ENCODE results near the gene LYL1.

LYL1 gene

DNA sequence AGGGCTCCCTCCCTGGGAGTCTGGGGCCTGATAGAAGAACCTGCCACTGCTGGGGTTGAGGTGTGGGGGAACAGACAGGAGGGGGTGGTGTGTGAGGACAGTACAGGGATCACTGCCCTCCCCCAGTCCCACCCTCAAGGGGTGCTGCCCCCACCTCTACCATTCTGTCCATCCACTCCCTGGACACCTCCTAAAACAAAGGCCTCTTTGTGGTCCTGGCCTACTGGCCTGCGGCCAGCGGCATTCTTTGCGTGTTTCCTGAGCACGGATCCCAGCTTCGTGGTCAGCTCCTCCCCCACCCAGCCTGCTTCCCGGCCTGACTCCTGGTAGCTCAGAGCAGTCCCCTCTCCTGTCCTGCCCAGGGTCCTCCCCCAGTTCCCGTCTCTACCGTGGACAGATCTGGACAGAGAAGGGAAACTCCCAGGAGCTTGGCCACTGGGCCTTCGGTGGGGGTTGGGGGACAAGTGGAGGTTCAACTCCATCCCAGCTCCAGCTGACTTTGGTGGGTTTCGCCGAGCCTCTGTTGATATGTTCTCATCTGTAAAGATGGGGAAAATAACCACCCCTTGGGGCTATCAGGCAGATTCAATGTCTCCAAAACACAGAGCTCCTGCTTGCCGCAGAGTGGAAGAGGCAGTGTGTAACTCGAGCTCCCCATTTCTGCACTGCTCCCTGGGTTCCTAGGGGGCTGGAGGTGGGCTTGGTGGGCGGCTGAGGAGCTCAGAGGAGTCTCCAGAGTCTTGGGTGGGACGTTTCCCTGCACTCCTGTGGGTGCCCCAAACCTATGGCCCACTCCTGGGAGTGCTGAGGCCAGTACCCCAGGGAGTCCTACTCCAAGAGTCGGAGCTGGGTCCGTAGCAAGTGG, 48.7 kb downstream of the LYL1 start:
- DNase-seq: no peak

DNA sequence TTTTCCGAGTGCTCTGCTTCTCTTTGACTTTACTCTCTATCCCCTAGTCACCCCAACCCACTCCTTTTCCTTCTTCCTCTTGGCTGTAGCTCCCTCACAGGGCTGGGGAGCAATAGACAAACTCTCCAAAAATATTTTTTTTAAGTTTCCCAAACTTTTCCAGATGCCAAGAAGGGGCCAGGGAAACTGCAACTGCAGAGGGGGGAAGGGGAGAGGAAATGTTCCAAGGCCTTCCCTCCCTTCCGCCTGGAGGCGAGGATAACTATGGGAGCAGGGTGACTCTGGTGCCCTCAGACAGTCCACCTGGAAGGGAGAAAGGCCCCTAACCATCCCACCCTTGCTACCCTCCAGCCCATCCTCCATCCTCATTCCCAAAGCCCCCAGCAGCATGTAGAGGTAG, 49.4 kb downstream of the LYL1 start:
- DNase-seq: no peak

DNA sequence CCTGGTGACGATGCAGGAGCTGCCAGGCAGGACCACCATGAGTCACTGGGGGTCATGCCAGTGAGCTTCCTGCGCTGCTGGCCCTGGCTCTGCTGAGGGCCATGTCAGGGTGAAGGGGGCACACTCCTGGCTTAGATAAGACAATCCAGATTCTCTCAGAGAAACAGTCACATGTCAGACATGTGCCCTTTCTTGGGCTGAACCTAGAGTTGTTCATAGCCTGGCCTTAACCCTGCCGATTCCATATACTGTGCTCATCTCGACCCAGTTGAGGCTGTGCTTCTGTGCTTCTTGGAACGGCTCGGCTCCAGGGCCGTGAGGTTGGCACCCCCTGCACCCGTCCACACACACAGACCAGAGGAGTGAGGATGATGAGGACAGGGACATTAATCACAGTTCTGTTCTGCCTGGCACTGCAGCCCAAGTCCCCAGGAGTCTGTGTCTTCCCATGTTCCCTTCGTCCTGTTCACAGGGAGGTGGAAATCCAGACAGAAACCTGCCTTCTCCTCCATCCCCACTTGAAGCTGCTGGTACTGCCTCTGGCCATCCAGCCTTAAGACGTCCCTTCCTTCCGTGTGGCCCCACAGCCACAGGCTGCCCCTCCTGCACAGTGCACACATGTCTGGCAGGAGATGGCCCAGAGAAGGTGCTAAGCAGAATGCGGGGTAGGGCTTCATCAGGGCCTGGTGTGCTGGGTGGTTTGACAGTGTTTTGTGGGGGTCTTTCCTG, 50.0 kb downstream of the LYL1 start:
- DNase-seq: no peak

DNA sequence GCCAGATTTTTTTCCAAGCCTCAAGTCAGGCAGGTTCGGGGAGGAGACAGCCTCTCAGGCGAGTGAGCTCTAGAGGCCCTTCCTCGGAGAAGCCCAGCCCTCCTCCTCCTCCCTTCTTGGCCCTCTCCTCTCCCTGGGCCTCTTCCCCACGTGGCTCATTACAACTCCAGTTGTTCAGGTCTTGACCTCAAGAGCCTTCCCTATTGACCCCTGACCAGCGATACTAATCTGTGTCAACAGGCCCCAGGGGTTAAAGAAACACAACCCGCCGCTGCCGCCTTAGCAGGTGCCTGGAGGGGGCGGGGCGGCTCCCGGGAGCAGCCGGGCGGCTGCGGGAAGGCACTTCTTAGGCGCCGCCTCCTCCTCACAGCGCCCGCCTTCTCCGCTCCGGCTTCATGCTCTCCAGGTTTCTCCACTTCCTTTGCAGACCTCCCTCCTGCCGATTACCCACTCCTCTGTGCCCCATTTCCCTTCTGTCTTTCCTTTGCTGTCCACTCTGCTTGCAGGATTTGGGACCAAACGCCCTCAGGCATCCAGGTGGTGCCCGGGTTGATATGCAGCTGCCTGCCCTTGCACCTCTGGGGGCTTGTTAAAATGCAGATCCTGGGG, 51.0 kb downstream of the LYL1 start:
- DNase-seq: peak; percentile 90

DNA sequence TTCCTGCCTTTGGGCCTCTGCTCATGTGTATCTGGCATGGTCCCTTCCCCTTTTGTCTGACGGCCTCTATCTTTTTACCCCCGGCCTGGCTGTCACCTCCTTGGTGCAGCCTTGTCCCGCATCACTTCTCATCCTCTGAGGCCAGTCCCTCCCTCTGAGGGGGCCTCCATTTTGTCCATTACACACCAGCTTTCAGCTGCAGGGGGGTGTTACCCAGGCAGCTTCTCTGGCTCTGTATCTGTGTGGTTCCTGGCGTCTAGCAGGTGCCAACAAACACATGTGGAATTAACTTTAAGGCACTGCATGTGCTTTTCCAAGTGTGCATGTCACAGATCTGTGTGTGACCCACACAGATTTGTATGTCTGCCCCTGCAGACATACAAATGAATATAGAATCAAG, 52.4 kb downstream of the LYL1 start:
- no peak for DNase-seq

Data from RPMI8226 (cell line).